ENCODE results near the gene ATG7.

- TF ChIP-seq ZBTB10 (tag by site-specific recombination; IDR thresholded peaks at IDR 0.05), result no peak
- TF ChIP-seq CTCF (tag by site-specific recombination; IDR thresholded peaks at IDR 0.05), result no peak
- TF ChIP-seq ZNF629 (tag by site-specific recombination; IDR thresholded peaks at IDR 0.05), result no peak
- TF ChIP-seq ZNF513 (tag by site-specific recombination; IDR thresholded peaks at IDR 0.05), result no peak
- TF ChIP-seq ZNF639 (tag by site-specific recombination; IDR thresholded peaks at IDR 0.05), result no peak
- TF ChIP-seq ZNF548 (tag by site-specific recombination; IDR thresholded peaks at IDR 0.05), result no peak
- TF ChIP-seq BCL11A (tag by site-specific recombination; IDR thresholded peaks at IDR 0.05; ENCODE audit: low read depth), result no peak
- no peak for TF ChIP-seq ZNF18 (tag by site-specific recombination; IDR thresholded peaks at IDR 0.05)
- no peak for TF ChIP-seq ZNF140 (tag by site-specific recombination; IDR thresholded peaks at IDR 0.05)
- TF ChIP-seq ZNF24 (tag by site-specific recombination; IDR thresholded peaks at IDR 0.05), result no peak
- TF ChIP-seq ELK4 (IDR thresholded peaks at IDR 0.05; ENCODE audit: borderline replicate concordance, low read depth, low read length), result no peak
- no peak for TF ChIP-seq ZNF704 (tag by site-specific recombination; IDR thresholded peaks at IDR 0.05)
- TF ChIP-seq PRDM10 (tag by site-specific recombination; IDR thresholded peaks at IDR 0.05), result no peak
- no peak for TF ChIP-seq RBAK (tag by site-specific recombination; IDR thresholded peaks at IDR 0.05)
Measured at GRCh38 chr3:11362600-11362999, 90.4 kb downstream of the ATG7 start.
